ENCODE data around the gene LUZP1.

GRCh38 chr1:23210963-23211362 lies 42.3 kb upstream of the LUZP1 start:
- TF ChIP-seq CTCF (IDR thresholded peaks at IDR 0.05) (no peak), POLR2A (IDR thresholded peaks at IDR 0.05) (no peak)

Data from gastroesophageal sphincter (tissue), 3 donors.